ENCODE measurements around the gene MYMX.

MYMX gene

DNA sequence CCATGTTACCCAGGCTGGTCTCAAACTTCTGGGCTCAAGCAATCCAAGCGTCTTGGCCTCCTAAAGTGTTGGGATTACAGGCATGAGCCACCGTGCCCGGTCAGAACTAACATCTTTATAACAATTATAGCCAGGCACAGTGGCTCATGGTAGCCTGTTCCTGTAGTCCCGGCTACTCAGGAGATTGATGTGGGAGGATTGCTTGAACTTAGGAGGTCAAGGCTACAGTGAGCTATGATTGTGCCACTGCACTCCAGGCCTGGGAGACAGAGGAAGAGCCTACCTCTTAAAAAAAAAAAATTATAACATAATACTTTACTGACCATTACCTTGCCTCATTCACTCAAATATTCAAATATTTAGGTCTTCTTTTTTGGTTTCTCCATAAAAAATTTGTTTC lies 16.8 kb upstream of the MYMX start:
- H3K4me1 Mint-ChIP-seq (ENCODE audit: low read depth) = no peaks in the 10 kb centered on the region
- H3K4me3 Mint-ChIP-seq = no peak overlapping the region
- H3K36me3 Mint-ChIP-seq (ENCODE audit: low read depth) = no peaks in the 10 kb centered on the region
- no peak overlapping the region for H3K27ac Mint-ChIP-seq
- H3K27me3 Mint-ChIP-seq (ENCODE audit: low read depth) = peaks cover 20% of the 10 kb centered on the region
- no peaks in the 10 kb centered on the region for H3K9me3 Mint-ChIP-seq

DNA sequence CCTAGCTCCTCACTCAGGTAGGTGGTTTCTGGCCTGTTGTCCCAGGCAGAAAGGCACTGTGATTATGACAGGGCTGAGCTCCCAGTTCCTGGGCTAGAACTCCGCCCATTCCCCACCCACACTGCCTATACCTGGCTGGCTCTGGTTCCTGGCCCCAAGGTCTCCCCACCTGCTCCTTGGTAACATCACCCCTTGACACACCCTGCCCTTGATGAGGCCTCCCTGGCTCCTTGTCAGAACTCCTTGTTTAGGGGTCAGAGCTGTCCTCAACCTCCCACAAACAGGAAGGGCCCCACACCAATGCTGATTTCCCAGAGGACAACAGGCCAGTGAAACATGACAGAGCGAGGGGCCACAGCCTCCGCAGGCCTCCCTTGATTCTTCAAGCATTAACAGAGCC lies 15.5 kb upstream of the MYMX start:
- Mint-ChIP-seq H3K9me3 (no peaks in the 10 kb centered on the region), H3K4me3 (no peak overlapping the region), H3K27me3 (ENCODE audit: low read depth) (peaks cover 15% of the 10 kb centered on the region), H3K36me3 (ENCODE audit: low read depth) (no peaks in the 10 kb centered on the region), H3K27ac (no peak overlapping the region), H3K4me1 (ENCODE audit: low read depth) (no peaks in the 10 kb centered on the region)

DNA sequence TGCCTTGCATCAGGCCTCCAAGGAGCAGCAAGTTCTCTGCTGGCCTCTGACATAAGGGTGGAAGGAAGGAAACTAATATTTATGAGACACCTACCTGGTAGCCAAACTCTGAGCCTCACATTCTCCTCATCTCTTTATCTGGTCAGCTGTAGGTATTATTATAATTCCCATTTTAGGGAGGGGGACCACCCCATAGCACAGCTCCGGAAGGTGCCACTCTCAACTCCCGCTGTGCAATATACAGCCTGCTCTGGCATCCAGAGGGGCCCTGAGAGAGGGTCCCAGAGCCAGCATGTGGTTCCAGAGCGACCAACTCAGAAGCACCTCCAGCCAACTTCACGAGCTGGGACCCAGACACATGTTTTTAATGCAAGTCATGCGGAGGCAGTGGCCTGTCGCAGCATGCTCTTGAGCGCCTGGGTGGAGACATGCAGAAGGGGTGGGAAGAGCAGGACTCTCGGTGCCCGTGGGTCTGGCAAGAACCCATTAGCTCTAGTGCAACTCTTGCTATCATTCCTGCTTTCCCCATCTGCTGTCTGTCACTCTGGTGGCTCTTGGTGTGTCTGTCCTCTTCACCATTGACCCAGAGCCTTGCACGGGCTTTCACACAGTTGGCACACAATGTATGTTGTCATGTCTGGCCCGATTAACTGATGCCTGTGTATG lies 15.0 kb upstream of the MYMX start:
- H3K36me3 Mint-ChIP-seq (ENCODE audit: low read depth) = no peaks in the 10 kb centered on the region
- H3K4me1 Mint-ChIP-seq (ENCODE audit: low read depth) = no peaks in the 10 kb centered on the region
- H3K4me3 Mint-ChIP-seq = no peak overlapping the region
- H3K27ac Mint-ChIP-seq = no peak overlapping the region
- no peaks in the 10 kb centered on the region for H3K9me3 Mint-ChIP-seq
- peaks cover 20% of the 10 kb centered on the region for H3K27me3 Mint-ChIP-seq (ENCODE audit: low read depth)

DNA sequence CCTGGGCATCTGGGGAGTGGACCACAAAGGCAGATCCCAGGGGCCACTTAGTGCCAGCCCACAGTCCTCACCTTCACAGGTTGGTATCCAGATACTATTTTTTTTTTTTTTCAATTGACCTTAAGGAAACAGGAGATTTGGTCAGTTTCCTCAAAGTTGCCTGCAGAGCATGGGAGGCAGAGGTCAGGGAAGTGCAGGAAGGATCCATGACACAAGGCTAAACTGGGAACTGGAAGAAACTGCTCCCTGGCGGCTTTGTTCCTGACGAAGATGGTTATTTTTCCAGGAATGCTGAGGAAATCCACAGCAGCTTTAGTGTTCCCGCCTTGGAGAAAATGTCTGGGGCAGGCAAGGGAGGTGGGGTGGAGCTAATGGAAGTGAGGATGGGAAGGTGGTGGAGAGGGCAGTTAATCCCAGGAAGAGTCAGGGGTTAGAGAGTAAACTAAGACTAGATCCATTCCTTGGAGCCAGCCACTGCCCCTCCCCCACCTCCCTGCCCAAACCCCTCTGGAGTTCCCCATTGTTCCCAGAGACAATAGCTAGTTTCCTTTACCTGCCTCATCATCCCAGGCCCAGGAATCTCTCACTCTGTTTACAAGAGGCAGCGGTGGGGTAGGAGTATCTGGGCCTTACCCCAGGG lies 14.3 kb upstream of the MYMX start:
- Mint-ChIP-seq H3K4me3 (no peak overlapping the region), H3K27me3 (ENCODE audit: low read depth) (peaks cover 20% of the 10 kb centered on the region), H3K36me3 (ENCODE audit: low read depth) (no peaks in the 10 kb centered on the region), H3K9me3 (no peaks in the 10 kb centered on the region), H3K27ac (no peak overlapping the region), H3K4me1 (ENCODE audit: low read depth) (no peaks in the 10 kb centered on the region)

DNA sequence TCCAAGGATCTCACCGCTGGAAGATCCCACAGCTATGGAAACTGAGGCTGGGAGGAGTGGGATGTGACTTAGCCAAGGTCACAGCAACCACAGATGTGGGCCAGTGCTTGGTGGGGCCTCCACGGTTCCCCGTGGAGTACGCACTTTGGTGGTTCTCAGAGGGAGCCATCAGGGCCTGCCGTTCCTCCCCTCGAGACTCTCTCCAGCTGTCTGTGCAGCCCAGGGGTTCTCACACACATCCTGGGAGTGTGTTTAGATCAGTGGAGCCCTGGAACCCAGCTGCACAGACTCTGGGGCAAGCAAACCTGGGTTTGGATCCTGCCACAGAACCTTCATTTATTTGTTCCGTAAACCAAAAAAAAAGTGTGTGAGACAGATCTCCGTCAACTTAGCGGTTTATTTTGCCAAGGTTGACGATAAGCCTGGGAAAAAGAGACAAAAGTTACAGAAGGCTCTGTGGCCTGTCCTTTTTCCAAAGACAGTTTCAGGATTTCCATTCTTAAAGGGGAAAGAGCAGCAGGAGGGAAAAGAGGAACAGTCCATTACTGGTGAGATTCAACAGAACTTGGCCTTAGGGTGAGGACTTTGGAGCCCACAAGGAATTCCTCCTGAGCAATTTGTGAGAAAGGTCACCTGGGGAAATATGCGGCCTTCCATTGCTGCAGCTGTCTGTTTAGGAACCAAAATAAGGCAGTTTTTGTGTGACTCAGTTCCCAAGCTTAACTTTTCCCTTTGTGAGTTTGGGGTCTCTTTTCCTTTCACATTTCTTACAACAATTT lies 13.6 kb upstream of the MYMX start:
- no peak overlapping the region for H3K27ac Mint-ChIP-seq
- H3K27me3 Mint-ChIP-seq (ENCODE audit: low read depth) = peaks cover 21% of the 10 kb centered on the region
- H3K36me3 Mint-ChIP-seq (ENCODE audit: low read depth) = no peaks in the 10 kb centered on the region
- no peaks in the 10 kb centered on the region for H3K9me3 Mint-ChIP-seq
- H3K4me1 Mint-ChIP-seq (ENCODE audit: low read depth) = no peaks in the 10 kb centered on the region
- no peak overlapping the region for H3K4me3 Mint-ChIP-seq

DNA sequence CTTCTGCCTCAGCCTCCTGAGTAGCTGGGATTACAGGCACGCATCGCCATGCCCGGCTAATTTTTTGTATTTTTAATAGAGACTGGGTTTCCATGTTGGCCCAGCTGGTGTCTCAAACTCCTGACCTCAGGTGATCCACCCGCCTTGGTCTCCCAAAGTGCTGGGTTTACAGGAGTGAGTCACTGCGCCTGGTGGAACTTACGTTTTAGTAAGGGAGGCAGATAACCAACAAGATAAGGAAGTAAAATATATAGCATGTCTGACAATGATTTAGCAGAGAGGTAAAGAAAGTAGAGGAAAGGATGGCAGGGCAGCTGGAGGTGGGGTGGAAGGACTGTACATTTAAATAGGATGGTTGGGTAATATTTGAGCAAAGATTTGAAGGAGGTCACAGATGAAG lies 12.8 kb upstream of the MYMX start:
- Mint-ChIP-seq H3K9me3 (no peaks in the 10 kb centered on the region), H3K4me3 (no peak overlapping the region), H3K36me3 (ENCODE audit: low read depth) (no peaks in the 10 kb centered on the region), H3K27ac (no peak overlapping the region), H3K4me1 (ENCODE audit: low read depth) (no peaks in the 10 kb centered on the region), H3K27me3 (ENCODE audit: low read depth) (peaks cover 22% of the 10 kb centered on the region)

DNA sequence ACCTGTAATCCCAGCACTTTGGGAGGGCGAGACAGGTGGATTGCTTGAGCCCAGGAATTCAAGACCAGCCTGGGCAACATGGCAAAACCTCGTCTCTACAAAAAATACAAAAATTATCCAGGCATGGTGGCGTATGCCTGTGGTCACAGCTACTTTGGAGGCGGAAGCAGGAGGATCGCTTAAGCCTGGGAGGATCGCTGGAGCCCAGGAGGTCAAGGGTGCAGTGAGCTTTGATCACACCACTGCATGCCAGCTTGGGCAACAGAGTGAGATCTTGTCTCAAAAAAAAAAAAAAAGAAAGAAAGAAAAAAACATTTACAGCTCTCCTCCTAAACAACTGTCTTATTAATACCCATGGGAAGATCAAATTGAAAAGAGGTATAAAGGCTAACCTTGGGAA lies 8.8 kb upstream of the MYMX start:
- Mint-ChIP-seq H3K4me3 (no peak overlapping the region), H3K9me3 (no peaks in the 10 kb centered on the region), H3K27ac (no peak overlapping the region), H3K36me3 (ENCODE audit: low read depth) (no peaks in the 10 kb centered on the region), H3K4me1 (ENCODE audit: low read depth) (no peaks in the 10 kb centered on the region), H3K27me3 (ENCODE audit: low read depth) (peaks cover 22% of the 10 kb centered on the region)

DNA sequence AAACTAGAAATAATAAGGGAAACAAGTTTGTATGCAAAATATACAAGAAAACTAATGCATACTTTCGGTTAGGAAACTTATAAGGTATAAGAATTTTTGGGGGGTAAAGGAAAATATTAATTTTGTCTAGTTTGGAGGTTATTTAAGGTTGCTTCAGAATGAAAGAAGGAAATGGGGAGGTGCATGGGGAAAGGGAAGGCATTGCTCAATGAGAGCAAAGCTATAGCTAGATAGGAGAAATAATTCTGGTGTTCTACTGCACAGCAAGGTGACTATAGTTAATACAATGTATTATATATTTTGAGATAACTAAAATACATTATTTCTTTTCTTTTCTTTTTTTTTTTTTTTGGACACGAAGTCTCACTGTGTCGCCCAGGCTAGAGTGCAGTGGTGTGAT lies 5.4 kb upstream of the MYMX start:
- Mint-ChIP-seq H3K4me3 (no peak overlapping the region), H3K4me1 (ENCODE audit: low read depth) (no peaks in the 10 kb centered on the region), H3K36me3 (ENCODE audit: low read depth) (no peaks in the 10 kb centered on the region), H3K9me3 (no peaks in the 10 kb centered on the region), H3K27ac (no peak overlapping the region), H3K27me3 (ENCODE audit: low read depth) (peaks cover 21% of the 10 kb centered on the region)

DNA sequence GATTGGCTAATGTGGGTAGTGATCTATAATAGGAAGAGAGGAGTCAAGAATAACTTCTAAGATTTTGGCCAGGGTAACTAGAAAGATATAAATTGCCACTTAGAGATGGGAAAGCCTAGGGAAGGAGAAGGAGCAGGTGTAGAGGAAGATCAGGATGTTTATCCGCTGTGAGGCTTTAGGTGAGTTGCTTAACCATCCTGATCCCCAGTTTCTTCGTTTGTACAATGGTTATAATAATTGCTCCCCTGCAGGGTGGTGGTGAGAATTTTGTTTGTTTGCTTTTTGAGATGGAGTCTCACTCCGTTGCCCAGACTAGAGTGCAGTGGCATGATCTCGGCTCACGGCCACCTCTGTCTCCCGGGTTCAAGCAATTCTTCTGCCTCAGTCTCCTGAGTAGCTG lies 2.4 kb upstream of the MYMX start:
- Mint-ChIP-seq H3K27ac (no peak overlapping the region), H3K27me3 (ENCODE audit: low read depth) (peaks cover 22% of the 10 kb centered on the region), H3K9me3 (no peaks in the 10 kb centered on the region), H3K4me3 (no peak overlapping the region), H3K4me1 (ENCODE audit: low read depth) (peaks cover 5% of the 10 kb centered on the region), H3K36me3 (ENCODE audit: low read depth) (no peaks in the 10 kb centered on the region)

DNA sequence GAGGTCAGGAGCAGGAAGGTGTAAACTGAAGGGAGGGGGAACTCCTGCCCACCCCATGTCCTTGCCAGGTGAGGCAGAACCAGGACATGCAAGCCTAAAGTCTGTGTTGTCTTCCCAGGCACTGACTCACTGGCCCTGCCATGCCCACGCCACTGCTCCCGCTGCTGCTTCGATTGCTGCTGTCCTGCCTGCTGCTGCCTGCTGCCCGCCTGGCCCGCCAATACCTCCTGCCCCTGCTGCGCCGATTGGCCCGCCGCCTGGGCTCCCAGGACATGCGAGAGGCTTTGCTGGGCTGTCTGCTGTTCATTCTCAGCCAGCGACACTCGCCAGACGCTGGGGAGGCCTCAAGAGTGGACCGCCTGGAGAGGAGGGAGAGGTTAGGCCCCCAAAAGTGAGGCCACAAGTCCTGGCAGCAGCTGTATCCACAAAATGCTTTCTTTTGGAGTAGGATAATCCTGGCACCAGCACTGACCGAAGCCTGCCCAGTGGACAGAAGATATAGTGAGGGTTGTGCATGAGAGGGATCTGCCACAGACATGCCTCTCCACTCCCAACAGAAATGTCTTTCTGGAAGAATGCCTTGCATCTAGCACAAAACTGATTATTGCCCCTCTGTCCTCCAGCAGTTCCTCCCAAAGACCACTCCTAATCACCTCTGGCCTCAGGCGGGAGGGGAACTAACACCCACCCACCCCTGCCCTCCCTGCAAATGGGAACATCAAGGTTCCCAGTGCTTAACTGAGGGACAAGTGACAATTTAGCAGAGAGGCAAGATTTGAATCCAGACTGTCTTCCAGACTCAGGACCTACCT lies 812 bp downstream of the MYMX start:
- Mint-ChIP-seq H3K4me1 (ENCODE audit: low read depth) (peaks cover 11% of the 10 kb centered on the region), H3K4me3 (no peak overlapping the region), H3K36me3 (ENCODE audit: low read depth) (no peaks in the 10 kb centered on the region), H3K27ac (no peak overlapping the region), H3K27me3 (ENCODE audit: low read depth) (peaks cover 18% of the 10 kb centered on the region), H3K9me3 (no peaks in the 10 kb centered on the region)

DNA sequence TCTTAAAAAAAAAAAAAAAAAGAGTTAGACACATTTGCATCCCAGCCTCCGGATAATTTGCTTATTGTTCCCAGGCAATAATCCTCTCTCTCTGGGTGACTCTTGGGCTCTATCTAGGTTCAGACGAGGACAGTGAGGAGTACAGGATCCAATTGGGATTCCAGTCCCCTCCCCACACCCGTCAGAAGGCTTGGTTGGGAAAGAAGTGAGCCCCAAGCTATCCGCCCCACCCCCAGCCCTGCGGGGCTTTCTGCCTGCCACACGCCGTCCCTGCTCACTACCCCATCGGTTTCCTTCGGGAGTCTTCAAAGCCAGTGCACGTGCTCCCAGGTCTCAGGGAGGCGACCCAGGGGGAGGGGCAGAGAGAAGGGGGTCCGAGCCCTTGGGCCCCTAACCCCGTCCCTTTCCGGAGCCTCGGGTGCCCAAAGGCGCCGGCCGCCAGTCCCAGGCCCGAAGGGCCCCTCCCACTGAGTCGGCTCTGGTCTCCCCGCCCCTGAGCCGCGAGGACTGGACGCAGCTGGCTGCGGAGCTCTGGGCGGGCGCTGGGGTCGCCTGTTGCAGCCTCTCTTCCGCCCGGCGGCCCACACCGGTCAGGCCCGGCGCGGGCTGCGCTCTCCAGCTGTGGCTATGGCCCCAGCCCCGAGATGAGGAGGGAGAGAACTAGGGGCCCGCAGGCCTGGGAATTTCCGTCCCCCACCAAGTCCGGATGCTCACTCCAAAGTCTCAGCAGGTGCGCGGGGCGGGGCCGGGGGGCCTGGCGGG lies 2.5 kb downstream of the MYMX start:
- H3K36me3 Mint-ChIP-seq (ENCODE audit: low read depth) = no peaks in the 10 kb centered on the region
- peak overlapping the region; percentile 50 for H3K4me3 Mint-ChIP-seq
- H3K27ac Mint-ChIP-seq = no peak overlapping the region
- peaks cover 14% of the 10 kb centered on the region for H3K27me3 Mint-ChIP-seq (ENCODE audit: low read depth)
- no peaks in the 10 kb centered on the region for H3K9me3 Mint-ChIP-seq
- H3K4me1 Mint-ChIP-seq (ENCODE audit: low read depth) = peaks cover 20% of the 10 kb centered on the region

DNA sequence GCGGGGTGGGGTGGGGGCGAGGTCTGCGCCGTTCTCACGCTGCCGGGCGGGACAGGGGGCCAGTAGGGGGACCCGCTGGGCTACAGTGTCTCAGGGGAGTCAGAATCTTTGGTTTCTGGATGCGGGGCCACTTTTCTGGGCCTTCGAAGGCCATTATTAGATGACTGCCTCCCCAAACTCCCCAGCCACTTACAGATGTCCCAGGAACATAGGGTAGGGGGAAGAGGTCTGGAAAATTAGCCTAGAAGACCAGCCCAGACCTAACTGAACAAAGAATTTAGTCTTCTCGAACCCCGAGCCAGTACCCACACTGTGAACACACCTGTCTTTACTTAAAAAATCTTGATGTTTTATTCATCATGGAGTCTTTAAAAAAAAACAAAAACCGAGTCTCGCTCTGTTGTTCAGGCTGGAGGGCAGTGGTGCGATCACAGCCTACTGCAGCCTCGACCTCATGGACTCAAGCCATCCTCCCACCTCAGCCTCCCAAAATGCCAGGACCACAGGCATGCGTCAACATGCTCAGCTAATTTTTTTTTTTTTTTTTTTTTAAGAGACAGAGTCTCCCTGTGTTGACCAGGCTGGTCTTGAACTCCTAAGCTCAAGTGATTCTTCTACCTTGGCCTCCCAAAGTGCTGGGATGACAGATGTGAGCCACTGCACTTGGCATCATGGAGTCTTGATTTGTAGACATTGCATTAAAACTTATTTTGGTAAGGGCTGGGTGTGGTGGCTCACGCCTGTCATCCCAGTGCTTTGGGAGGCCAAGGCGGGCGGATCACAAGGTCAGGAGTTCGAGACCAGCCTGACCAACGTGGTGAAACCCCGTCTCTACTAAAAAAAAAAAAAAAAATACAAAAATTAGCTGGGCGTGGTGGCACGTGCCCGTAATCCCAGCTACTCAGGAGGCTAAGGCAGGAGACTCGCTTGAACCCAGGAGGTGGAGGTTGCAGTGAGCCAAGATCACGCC lies 3.4 kb downstream of the MYMX start:
- Mint-ChIP-seq H3K36me3 (ENCODE audit: low read depth) (no peaks in the 10 kb centered on the region), H3K27me3 (ENCODE audit: low read depth) (peaks cover 13% of the 10 kb centered on the region), H3K4me1 (ENCODE audit: low read depth) (peaks cover 27% of the 10 kb centered on the region), H3K4me3 (peak overlapping the region; percentile 50), H3K9me3 (no peaks in the 10 kb centered on the region), H3K27ac (no peak overlapping the region)

DNA sequence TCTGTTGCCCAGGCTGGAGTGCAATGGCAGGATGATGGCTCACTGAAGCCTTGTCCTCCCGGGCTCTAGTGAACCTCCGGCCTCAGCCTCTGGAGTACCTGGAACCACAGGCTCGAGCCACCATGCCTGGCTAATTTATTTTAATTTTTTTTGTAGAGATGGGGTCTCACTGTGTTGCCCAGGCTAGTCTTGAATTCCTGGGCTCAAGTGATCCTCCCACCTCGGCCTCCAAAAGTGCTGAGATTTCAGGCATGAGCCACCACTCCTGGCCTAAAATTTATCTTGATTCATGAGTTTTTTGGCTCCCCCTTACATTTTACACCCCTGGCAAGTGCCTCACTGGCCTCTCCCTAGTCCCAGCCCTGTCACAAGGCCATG lies 4.2 kb downstream of the MYMX start:
- Mint-ChIP-seq H3K4me3 (peak overlapping the region; percentile 45), H3K36me3 (ENCODE audit: low read depth) (no peaks in the 10 kb centered on the region), H3K27ac (peak overlapping the region; percentile 72), H3K4me1 (ENCODE audit: low read depth) (peaks cover 27% of the 10 kb centered on the region), H3K27me3 (ENCODE audit: low read depth) (peaks cover 13% of the 10 kb centered on the region), H3K9me3 (no peaks in the 10 kb centered on the region)

Data from T-helper 1 cell treated with Interleukin-12 subunit alpha and Interleukin-12 subunit beta and Interleukin-4 antibody, amounts not matched to agents 30 μg/mL and 1 μg/mL, for 36 hours (primary cell).